Rectal smooth muscle tissue (tissue), 1 donor: Measurements from ENCODE around the gene DDX23.

Experiments
- H3K27ac ChIP-seq: one replicate; pipeline ENCODE4 v1.7.0; 2013; ENCODE audit warnings: low read depth, low read length, inconsistent platforms
- H3K27me3 ChIP-seq: one replicate; pipeline ENCODE4 v1.7.0; 2013; ENCODE audit warnings: low read length; ENCODE audit not compliant: control insufficient read depth, insufficient read depth
- H3K36me3 ChIP-seq: one replicate; pipeline ENCODE4 v1.7.0; 2013; ENCODE audit warnings: low read length; ENCODE audit not compliant: control insufficient read depth, insufficient read depth
- H3K4me1 ChIP-seq: one replicate; pipeline ENCODE4 v1.7.0; 2013; ENCODE audit warnings: low read length; ENCODE audit not compliant: control insufficient read depth, insufficient read depth
- H3K4me3 ChIP-seq: one replicate; pipeline ENCODE4 v1.7.0; 2013; ENCODE audit warnings: low read length
- H3K9ac ChIP-seq: one replicate; pipeline ENCODE4 v1.7.0; 2013; ENCODE audit warnings: low read length

Gene DDX23

GRCh38 chr12:48816143-48816854, 35.7 kb downstream of the DDX23 start:
- Histone ChIP-seq H3K9ac (no peak overlapping the region), H3K4me3 (peak overlapping the region; percentile 94), H3K4me1 (peaks cover 11% of the 10 kb centered on the region), H3K36me3 (no peaks in the 10 kb centered on the region), H3K27me3 (no peaks in the 10 kb centered on the region), H3K27ac (no peak overlapping the region)

- Histone ChIP-seq H3K27me3 (no peaks in the 10 kb centered on the region), H3K36me3 (no peaks in the 10 kb centered on the region), H3K4me3 (peak overlapping the region; percentile 94), H3K9ac (peak overlapping the region; percentile 76), H3K27ac (peak overlapping the region; percentile 92), H3K4me1 (peaks cover 11% of the 10 kb centered on the region)
Measured at GRCh38 chr12:48815126-48816110, 36.5 kb downstream of the DDX23 start.

GRCh38 chr12:48814262-48815125, 37.5 kb downstream of the DDX23 start:
- Histone ChIP-seq H3K4me3 (peak overlapping the region; percentile 94), H3K9ac (peak overlapping the region; percentile 76), H3K27me3 (no peaks in the 10 kb centered on the region), H3K36me3 (no peaks in the 10 kb centered on the region), H3K27ac (peak overlapping the region; percentile 92), H3K4me1 (peaks cover 11% of the 10 kb centered on the region)

GRCh38 chr12:48813465-48814261, 38.3 kb downstream of the DDX23 start:
- peak overlapping the region; percentile 94 for H3K4me3 ChIP-seq
- H3K9ac ChIP-seq: peak overlapping the region; percentile 50
- peak overlapping the region; percentile 92 for H3K27ac ChIP-seq
- H3K4me1 ChIP-seq: peaks cover 11% of the 10 kb centered on the region
- H3K36me3 ChIP-seq: no peaks in the 10 kb centered on the region
- H3K27me3 ChIP-seq: no peaks in the 10 kb centered on the region

GRCh38 chr12:48812389-48812788, 39.6 kb downstream of the DDX23 start:
- H3K36me3 ChIP-seq: no peaks in the 10 kb centered on the region
- peaks cover 8% of the 10 kb centered on the region for H3K4me1 ChIP-seq
- no peak overlapping the region for H3K9ac ChIP-seq
- no peak overlapping the region for H3K4me3 ChIP-seq
- no peaks in the 10 kb centered on the region for H3K27me3 ChIP-seq
- no peak overlapping the region for H3K27ac ChIP-seq

GRCh38 chr12:48811437-48812090, 40.4 kb downstream of the DDX23 start:
- Histone ChIP-seq H3K36me3 (no peaks in the 10 kb centered on the region), H3K27me3 (no peaks in the 10 kb centered on the region), H3K9ac (no peak overlapping the region), H3K27ac (no peak overlapping the region), H3K4me1 (peaks cover 8% of the 10 kb centered on the region), H3K4me3 (no peak overlapping the region)

- H3K9ac ChIP-seq: no peak overlapping the region
- H3K4me3 ChIP-seq: no peak overlapping the region
- no peaks in the 10 kb centered on the region for H3K27me3 ChIP-seq
- no peaks in the 10 kb centered on the region for H3K36me3 ChIP-seq
- peaks cover 7% of the 10 kb centered on the region for H3K4me1 ChIP-seq
- H3K27ac ChIP-seq: no peak overlapping the region
Measured at GRCh38 chr12:48810903-48811431, 41.0 kb downstream of the DDX23 start.

GRCh38 chr12:48807981-48808380, 44.0 kb downstream of the DDX23 start:
- Histone ChIP-seq H3K9ac (no peak overlapping the region), H3K4me3 (no peak overlapping the region), H3K36me3 (no peaks in the 10 kb centered on the region), H3K27me3 (no peaks in the 10 kb centered on the region), H3K4me1 (no peaks in the 10 kb centered on the region), H3K27ac (no peak overlapping the region)

- peaks cover 4% of the 10 kb centered on the region for H3K27me3 ChIP-seq
- H3K27ac ChIP-seq: no peak overlapping the region
- no peaks in the 10 kb centered on the region for H3K36me3 ChIP-seq
- H3K4me1 ChIP-seq: no peaks in the 10 kb centered on the region
- no peak overlapping the region for H3K9ac ChIP-seq
- H3K4me3 ChIP-seq: no peak overlapping the region
Measured at GRCh38 chr12:48803675-48804074, 48.3 kb downstream of the DDX23 start.

GRCh38 chr12:48800971-48801370, 51.0 kb downstream of the DDX23 start:
- Histone ChIP-seq H3K27me3 (peaks cover 4% of the 10 kb centered on the region), H3K27ac (no peak overlapping the region), H3K4me1 (no peaks in the 10 kb centered on the region), H3K4me3 (no peak overlapping the region), H3K9ac (no peak overlapping the region), H3K36me3 (no peaks in the 10 kb centered on the region)

GRCh38 chr12:48800457-48800856, 51.5 kb downstream of the DDX23 start:
- no peak overlapping the region for H3K27ac ChIP-seq
- no peaks in the 10 kb centered on the region for H3K36me3 ChIP-seq
- peaks cover 4% of the 10 kb centered on the region for H3K27me3 ChIP-seq
- H3K9ac ChIP-seq: no peak overlapping the region
- H3K4me1 ChIP-seq: no peaks in the 10 kb centered on the region
- H3K4me3 ChIP-seq: no peak overlapping the region
